Measurements from ENCODE around the gene DND1. TPM values are rescaled to one million over a fixed set of nuclear protein-coding genes. Genes with fewer than 3 reads are reported as not detected.
"Not testable (repeated sequence)": the region's sequence is repeated elsewhere in the genome, so short reads cannot be mapped to it uniquely, and the experiment has no call there.

DND1 gene
- total RNA-seq = 0.67 TPM
- long read RNA-seq, partial matches to known transcripts = 0 of 4 reads
- long read RNA-seq, other reads (novel, unspliced or antisense) = 3 of 4 reads

DNA sequence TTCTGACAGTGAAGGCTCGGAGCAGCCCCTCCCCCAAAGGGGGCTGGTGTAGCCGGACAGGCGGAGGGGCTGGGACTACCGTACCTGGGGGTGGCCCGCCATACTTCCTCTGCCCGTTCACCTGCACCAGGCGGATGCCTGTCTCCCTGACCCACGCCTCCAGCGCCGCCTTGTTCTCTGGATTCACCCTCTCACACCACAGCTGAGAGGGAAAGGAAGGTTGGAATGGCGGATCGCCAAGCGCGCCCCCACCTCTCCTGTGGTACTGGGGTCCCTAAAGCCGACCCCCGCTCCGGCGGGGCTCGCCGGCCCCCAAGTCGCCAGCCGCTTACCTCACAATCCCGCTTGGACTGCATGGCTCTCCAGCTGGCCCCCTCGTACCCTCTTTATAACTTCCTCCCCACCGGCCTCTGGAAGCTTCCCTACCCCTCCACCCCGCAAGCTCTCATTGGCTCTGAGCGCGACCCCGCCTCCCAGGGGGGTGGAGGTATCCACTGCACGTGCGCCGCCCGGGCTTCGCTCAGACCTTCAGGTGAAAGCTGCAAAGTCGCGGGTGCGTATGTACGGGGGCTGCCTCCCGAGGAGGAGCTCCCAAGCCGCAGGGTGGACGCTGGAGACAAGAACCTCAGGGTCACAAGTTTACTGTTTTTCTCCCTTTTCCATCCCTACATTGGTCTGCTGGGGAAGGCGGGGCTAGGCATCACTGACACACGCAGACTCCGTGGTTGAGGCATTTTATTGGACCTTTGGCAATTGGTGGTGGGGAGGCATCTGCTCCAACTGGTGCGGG, at the start of gene DND1:
Gene DND1, minus strand, starts transcription at position 390 of the 790 bp plus-strand sequence. Its CDS starts 34 bp downstream, at position 356.
- peak; percentile 16 for ATAC-seq
- intact Hi-C loops (cut with micrococcal nuclease) = no loop called here
- no peak for DNase-seq

DNA sequence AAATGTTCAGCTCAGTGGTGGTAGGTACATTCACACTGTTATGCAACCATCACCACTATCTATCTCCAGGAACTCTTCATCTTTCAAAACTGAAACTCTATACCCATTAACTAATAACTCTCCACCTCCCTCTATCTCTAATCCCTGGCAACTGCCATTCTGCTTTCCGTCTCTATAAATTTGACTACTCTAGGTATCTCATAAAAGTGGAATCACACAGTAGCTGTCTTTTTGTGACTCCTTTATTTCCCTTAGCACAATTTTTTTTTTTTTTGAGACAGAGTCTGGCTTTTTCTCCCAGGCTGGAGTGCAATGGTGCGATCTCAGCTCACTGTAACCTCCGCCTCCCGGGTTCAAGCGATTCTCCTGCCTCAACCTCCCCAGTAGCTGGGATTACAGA, 48.0 kb upstream of the DND1 start:
- intact Hi-C loops (cut with micrococcal nuclease); ATAC-seq; DNase-seq: not testable (repeated sequence)

DNA sequence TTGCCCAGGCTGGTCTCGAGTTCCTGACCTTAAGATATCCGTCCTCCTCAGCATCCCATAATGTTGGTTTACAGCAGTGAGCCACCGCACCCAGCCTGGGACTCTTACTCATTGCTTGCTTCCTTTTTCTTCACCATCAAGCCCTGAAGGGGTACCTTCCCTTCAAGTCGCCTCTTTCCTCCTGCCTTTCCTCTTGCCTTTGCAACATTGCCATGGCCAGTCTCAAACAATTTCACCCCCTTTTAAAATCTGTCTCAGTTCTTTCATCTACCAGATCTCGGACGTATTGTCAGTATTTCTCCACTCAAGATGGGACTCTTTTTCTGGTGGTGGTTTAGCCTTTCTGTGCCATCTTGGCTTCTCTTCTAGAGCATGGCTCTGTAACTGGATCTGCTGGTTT, 47.4 kb upstream of the DND1 start:
- intact Hi-C loops (cut with micrococcal nuclease); ATAC-seq; DNase-seq: not testable (repeated sequence)

DNA sequence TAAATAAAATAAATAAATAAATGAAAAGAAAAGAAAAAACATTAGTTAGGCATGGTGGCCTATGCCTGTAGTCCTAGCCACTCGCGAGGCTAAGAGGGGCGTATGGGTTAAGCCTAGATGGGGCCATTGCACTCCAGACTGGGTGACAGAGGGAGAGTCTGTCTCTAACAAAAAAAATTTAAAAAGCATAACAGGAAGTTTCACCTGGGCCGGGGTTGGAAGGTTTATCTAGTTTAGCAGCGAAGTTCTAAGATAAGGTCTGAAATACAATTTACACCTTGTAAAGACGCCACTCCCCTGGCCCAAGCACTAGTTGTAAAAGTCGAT, 44.9 kb upstream of the DND1 start:
- intact Hi-C loops (cut with micrococcal nuclease) = no loop called here
- no peak for DNase-seq
- ATAC-seq = no peak

DNA sequence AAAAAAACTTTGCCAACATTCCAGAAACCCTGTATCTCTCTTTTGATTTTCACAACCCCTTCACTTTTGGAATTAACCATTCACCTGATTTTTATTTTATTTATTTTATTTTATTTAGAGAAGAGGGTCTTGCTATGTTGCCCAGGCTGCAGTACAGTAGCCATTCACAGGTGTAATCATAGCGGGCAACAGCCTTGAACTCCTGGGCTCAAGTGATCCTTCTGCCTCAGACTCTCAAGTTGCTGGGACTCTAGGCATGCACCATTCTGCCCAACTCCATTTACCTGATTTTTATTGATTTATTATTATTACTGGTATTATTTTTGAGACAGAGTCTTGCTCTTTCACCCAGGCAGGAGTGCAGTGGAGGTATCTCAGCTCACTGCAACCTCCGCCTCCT, 42.9 kb upstream of the DND1 start:
- intact Hi-C loops (cut with micrococcal nuclease); ATAC-seq; DNase-seq: not testable (repeated sequence)

DNA sequence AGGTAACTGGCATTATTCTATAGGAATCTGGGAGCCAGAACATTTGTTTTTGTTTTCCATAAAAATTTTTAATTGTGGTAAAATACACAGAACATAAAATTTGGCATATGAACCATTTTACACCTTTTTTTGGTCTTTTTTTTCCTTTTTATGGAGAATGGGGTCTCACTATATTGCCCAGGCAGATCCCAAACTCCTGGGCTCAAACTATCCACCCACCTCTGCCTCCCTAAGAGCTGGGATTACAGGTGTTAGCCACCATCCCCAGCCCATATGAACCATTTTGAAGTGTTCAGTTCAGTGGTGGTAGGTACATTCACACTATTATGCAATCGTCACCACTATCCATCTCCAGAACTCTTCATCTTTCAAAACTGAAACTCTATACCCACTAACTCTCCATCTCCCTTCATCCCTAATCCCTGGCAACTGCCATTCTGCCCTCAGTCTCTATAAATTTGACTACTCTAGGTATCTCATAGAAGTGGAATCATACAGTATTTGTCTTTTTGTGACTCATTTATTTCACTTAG, 40.3 kb upstream of the DND1 start:
- DNase-seq = no peak
- intact Hi-C loops (cut with micrococcal nuclease) = no loop called here
- ATAC-seq = no peak

DNA sequence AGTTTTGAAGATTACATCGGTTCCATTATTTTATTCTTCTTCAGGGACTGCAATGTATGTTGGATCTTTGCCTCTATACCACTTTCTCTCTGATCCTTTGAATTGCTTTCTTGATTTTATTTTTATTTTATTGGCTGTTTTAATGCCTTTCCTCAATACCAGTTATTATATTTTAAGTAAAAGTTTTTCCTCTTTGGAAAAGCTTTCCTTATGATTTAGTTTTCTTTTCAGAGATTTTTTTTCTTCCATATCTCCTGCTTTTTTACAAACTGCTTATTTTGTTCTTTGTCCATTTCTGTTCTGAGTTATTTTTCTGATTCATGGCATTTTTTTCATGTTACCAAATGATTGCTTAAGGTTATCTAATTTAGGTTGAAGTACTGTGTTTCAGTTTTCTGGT, 38.4 kb upstream of the DND1 start:
- intact Hi-C loops (cut with micrococcal nuclease) = no loop called here
- ATAC-seq (no peak), DNase-seq (no peak)

DNA sequence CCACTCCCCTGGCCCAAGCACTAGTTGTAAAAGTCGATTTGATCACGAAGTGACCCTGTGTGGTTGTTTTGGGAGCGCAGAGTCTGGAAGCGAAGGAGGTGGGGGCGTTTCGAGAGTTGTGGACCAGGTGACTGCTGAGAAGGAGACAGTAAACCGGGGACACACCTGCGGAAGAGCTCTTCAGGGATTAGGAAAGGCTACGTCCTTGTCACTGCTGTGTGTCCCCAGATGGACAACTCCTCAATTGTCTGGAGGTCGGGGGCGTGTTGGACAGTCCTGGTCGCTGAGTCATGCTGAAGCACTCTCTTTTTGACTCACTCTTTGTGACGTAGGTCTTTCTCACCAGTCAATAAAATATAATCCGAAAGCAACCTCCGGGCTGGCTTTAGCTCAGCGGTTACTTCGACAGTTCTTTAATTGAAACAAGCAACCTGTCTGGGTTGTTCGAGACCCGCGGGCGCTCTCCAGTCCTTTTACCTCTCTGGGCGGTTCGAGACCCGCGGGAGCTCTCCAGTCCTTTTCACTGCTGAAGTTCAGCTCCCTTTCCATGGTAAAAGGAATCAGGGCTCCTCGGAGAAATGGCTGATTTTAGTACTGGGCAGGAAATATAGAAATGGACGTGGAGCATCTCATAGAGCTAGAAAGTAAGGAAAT, 37.6 kb upstream of the DND1 start:
- intact Hi-C loops (cut with micrococcal nuclease) = no loop called here
- peak; percentile 93 for ATAC-seq

DNA sequence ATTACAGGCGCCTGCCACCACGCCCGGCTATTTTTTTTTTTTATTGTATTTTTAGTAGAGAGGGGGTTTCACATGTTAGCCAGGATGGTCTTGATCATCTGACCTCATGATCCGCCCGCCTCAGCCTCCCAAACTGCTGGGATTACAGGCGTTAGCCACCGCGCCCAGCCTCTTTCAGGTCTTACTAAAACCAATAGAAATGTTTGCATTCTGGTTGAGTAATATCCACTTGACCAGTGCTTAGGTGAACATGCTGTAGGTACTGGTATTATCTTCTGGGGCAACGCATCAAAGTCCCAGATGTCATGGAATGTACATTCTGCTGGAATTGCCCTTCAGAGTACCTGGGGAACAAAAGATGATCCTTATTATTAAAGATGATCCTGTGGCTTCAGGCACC, 35.4 kb upstream of the DND1 start:
- intact Hi-C loops (cut with micrococcal nuclease); ATAC-seq; DNase-seq: not testable (repeated sequence)

More for the DNA sequence above, 37.6 kb upstream of the DND1 start:
- peak; percentile 88 for DNase-seq

DNA sequence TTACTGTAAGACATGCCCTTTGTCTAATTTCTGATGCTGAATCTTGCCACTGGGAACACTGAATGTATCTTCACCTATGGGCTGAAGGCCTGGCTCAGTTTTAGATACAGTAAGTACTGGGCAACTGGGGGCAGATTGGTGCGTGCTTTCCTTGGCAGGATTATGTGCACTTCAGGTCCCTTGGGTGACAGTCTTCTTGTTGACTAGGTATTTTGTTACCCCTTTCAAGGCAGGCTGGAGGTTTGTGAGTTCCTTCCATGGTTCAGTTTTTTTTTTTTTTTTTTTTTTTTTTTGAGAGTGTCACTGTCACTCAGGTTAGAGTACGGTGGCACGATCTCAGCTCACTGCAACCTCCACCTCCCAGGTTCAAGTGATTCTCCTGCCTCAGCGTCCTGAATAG, 34.4 kb upstream of the DND1 start:
- intact Hi-C loops (cut with micrococcal nuclease) = no loop called here
- no peak for ATAC-seq
- DNase-seq = no peak

DNA sequence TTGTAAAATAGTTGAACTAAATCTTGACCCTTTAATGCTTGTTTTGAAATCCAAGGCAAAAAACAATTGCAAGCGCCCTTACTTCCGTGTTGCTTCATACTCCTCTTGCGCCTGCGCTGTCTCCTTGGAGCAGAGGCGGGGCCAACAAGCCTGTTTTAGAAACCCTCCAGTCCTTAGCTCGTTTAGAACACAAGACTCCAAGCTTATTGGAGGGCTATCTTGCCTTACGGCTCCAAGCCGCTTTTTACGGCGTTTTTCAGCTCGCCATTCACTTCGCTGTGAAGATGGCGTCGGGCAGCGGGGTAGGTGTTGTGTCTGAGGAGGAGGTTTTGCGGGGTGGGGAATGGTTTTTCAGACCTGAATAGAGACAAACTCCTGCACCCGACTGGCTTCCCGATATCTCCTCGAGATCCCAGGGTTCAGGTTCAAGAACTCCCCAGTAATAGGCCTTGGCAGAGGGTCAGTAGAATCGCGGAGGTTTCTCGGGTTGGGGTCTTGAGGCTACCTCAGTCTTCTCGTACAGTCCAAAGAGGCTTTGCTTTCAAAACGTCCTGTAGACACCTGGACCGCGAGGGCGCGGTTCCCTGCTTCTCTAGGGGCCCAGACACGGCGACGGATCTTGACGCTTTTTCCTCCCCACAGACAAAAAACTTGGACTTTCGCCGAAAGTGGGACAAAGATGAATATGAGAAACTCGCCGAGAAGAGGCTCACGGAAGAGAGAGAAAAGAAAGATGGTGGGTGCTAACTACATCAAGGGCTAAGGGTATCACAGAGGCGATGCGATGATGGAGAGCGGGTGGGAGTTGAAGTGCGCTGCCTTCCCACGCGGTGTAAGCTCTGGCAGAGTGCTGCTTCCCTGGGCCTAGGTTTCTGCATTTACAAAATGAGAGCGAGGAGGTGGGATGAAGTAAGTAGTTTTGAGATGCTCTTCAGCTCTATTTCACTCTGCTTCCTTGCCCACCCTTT, 27.1 kb upstream of the DND1 start, which contains the start of gene ZMAT2:
Gene ZMAT2, plus strand, starts transcription at position 271 of the 968 bp plus-strand sequence. Its CDS starts 14 bp downstream, at position 285.
- peak; percentile 95 for DNase-seq
- ATAC-seq = peak; percentile 99
- intact Hi-C loops (cut with micrococcal nuclease) = no loop called here

DNA sequence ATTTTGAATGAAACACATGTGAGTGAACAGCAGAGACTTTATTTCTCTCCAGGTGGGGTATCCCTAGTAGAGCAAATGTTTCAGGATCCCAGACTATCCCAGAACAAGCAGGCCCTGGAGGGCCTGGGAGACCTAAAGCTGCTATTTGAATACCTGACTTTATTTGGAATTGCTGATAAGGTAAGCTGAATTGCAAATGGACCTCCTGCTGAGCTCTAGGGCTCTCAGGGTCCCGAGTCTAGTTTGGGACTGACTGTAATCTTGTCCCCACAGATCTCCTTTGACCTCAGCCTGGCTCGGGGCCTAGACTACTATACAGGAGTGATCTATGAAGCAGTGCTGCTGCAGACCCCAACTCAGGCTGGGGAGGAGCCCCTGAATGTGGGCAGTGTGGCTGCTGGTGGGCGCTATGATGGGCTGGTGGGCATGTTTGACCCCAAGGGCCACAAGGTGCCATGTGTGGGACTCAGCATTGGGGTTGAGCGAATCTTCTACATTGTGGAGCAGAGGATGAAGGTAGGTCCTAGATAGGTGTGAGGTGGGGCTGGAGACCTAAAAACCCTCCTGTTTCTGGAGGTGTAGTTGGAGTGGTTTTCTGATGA, 23.6 kb upstream of the DND1 start:
- ATAC-seq = no peak
- intact Hi-C loops (cut with micrococcal nuclease) = no loop called here
- no peak for DNase-seq

DNA sequence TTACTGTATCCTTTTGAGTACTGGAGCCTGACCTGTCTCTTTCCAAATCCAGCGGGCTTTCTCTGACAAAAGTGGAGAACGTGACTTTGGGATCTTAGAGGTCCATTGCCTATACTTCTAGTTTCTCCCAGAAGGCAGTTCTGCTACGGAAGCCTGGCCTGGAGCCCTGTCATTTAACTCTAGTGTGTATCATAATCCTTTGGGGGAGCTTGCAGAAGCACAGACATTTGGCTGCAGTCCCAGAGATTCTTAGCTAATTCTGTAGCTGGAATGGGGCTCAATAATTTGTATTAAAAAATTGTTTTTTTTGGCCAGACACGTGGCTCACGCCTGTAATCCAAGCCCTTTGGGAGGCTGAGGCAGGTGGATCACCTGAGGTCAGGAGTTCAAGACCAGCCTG, 20.9 kb upstream of the DND1 start:
- intact Hi-C loops (cut with micrococcal nuclease) = no loop called here
- ATAC-seq (no peak), DNase-seq (no peak)

DNA sequence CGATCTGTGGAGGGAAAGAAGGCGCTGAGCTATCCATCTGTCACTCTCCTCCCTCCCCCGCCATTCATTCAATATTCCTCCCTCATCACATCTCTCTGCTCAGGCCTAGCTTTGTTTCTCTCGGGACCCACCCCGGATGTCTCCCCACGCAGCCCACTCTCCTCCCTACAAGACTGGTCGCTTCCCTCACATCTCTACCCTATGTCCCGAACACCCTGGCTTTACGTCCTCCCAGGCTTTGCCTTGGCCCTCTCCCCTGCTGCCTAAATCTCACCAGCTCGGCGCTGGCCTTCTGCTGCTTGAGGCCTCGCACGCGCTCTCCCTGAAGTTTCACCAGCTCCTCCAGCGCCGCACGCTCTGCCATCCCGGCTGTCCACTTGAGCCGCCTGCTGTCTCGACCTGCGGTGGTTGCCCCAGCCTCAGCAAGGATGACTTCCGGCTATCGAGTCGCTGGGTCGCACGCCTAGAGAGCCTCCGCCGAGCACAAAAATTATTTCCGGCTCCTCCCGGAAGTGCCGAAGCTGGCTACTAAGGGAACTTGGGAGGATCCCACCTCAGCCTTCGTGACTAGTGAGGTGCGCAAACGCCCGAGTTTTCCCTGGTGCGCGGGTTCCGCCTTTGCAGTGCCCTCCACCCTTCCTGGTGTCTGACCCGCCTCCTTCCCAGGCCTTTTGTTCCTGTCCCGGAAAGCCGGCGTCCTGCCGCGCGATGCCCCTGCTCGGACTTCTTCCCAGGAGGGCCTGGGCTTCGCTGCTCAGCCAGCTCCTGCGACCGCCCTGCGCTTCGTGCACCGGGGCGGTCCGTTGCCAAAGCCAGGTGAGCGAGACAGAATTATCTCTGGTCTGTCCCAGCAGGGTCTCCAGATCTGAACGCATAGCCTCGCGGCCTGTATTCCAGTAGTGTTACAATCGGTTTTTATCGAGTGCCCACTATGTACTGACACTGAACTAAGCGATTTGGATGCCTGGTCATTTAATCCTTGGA, 17.9 kb upstream of the DND1 start, which contains the start of the genes HARS1 and HARS2:
Gene HARS1, minus strand, starts transcription at position 430 of the 984 bp plus-strand sequence. Its CDS starts 66 bp downstream, at position 364.
Gene HARS2, plus strand, starts transcription at position 515 of the 984 bp plus-strand sequence. Its CDS starts 194 bp downstream, at position 709.
- intact Hi-C loops (cut with micrococcal nuclease) = no loop called here
- ATAC-seq = peak; percentile 98

DNA sequence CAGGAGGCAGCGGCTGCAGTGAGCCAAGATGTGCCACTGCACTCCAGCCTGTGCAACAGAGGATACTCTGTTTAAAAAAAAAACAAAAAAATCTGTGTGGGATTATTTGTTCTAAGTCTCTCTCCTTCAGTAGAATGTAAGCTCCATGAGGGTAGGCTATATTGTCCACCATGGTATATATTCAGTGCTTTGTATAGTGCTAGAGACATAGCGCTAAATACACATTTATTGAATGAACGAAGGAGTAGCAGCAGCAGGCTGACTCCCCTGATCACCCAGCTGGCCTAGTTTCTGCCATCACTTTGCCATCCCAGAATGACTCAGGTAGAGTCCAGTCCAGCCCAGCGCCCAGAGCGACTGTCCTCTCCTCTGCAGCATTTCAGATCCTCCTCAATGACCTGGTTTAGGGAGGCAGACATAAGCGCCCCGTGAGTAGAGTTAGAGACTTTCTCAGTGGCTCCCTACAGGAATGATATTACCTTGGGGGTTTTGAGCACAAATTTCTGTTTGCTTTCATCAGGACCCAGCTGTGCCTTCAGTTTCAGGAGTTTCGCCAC, 17.1 kb upstream of the DND1 start:
- DNase-seq (no peak), ATAC-seq (no peak)
- intact Hi-C loops (cut with micrococcal nuclease) = no loop called here

More for the DNA sequence above, 17.9 kb upstream of the DND1 start, which contains the start of the genes HARS1 and HARS2:
- DNase-seq = peak; percentile 91

DNA sequence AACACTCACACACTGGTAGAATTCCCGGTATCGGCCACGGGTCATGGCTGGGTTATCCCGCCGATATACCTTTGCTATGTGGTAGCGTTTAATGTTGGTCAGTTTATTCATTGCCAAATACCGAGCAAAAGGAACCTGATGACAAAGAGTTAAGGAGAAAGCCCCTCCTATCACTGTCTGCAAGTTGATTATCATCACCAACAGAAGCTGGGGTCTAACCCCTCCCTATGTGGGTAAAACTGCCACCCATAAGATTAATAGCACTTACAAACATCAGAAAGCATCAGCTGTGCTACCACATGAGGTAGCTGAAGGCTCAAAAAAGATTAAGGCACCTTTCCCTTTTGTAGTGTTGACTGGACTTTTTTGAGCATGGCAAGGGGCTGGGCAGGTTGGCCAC, 5.6 kb upstream of the DND1 start:
- ATAC-seq (no peak), DNase-seq (no peak)
- intact Hi-C loops (cut with micrococcal nuclease) = no loop called here

DNA sequence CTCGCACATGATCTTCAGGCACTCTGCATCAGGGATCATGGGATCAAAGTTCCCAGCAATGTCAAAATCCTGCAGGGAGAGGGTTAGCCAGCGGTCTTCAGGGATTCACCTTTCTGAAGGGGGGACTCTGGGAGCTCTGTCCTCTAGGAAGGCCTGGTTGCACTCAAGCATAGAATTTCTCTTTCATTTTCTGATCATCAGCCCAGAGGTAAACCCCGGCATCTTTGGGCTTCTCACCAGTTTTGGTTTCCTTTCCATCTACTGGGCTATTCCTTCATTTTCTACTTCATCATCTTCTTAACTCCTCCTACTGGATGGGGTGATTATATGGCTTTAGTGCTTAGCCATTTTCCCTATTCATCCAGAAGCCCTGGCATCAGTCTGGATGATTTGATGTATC, 4.6 kb upstream of the DND1 start:
- ATAC-seq = no peak
- intact Hi-C loops (cut with micrococcal nuclease) = no loop called here
- no peak for DNase-seq

Data from left ventricle myocardium superior (tissue), 1 donor.